Ishikawa (cell line): Measurements from ENCODE around the gene NFKB1.

Source experiments
- CEBPB ChIP-seq: IDR thresholded peaks from 2 replicates; pipeline ENCODE4 v1.6.1; 2012
- CREB1 ChIP-seq: IDR thresholded peaks from 2 replicates; pipeline ENCODE4 v1.6.1; 2012; ENCODE audit warnings: low read depth
- EGR1 ChIP-seq: IDR thresholded peaks from 2 replicates; pipeline ENCODE4 v1.6.1; 2012
- EP300 ChIP-seq: IDR thresholded peaks from 2 replicates; pipeline ENCODE4 v1.6.1; 2012; ENCODE audit warnings: borderline replicate concordance
- FOXM1 ChIP-seq: IDR thresholded peaks from 2 replicates; pipeline ENCODE4 v1.6.1; 2012; ENCODE audit warnings: low read depth, borderline replicate concordance
- NFIC ChIP-seq: IDR thresholded peaks from 2 replicates; pipeline ENCODE4 v1.6.1; 2012
- RAD21 ChIP-seq: IDR thresholded peaks from 2 replicates; pipeline ENCODE4 v1.6.1; 2012; ENCODE audit warnings: low read depth
- REST ChIP-seq: IDR thresholded peaks from 2 replicates; pipeline ENCODE4 v1.6.1; 2012; ENCODE audit warnings: low read depth, mild to moderate bottlenecking
- TAF1 ChIP-seq: IDR thresholded peaks from 2 replicates; pipeline ENCODE4 v1.6.1; 2012; ENCODE audit warnings: low read depth, mild to moderate bottlenecking
- TCF12 ChIP-seq: IDR thresholded peaks from 2 replicates; pipeline ENCODE4 v1.6.1; 2012; ENCODE audit warnings: low read depth
- TEAD4 ChIP-seq: IDR thresholded peaks from 2 replicates; pipeline ENCODE4 v1.6.1; 2012
- USF1 ChIP-seq: IDR thresholded peaks from 2 replicates; pipeline ENCODE4 v1.6.1; 2012
- YY1 ChIP-seq: IDR thresholded peaks from 2 replicates; pipeline ENCODE4 v1.6.1; 2012; ENCODE audit warnings: low read depth
- ZBTB7A ChIP-seq: IDR thresholded peaks from 2 replicates; pipeline ENCODE4 v1.6.1; 2012; ENCODE audit warnings: low read depth
- TF ChIP-seq, protein P1 (sequence below): IDR thresholded peaks from 2 replicates; pipeline ENCODE4 v1.6.1; 2012

The NFKB1 gene

DNA sequence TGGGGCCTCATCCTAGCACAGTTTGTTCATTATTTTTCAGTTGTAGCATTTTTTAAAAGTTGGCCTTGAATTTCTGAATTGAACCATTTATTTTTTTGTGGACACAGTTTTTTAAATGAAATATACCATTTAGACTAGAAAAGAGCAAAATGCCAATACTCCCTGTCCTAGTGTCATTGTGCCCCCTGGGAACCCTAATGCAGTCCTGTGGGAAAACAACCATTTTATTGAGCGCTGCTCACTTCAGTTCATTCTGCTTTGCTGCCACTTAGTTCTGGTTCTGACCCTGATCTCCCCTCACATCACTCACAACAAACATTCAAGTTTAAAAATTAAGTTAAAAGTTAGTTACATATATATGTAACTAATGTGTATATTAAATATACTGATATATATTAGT lies 5.4 kb downstream of the NFKB1 start:
- TF ChIP-seq YY1 (no peak), FOXM1 (no peak), EP300 (no peak), TEAD4 (no peak), CREB1 (no peak)

DNA sequence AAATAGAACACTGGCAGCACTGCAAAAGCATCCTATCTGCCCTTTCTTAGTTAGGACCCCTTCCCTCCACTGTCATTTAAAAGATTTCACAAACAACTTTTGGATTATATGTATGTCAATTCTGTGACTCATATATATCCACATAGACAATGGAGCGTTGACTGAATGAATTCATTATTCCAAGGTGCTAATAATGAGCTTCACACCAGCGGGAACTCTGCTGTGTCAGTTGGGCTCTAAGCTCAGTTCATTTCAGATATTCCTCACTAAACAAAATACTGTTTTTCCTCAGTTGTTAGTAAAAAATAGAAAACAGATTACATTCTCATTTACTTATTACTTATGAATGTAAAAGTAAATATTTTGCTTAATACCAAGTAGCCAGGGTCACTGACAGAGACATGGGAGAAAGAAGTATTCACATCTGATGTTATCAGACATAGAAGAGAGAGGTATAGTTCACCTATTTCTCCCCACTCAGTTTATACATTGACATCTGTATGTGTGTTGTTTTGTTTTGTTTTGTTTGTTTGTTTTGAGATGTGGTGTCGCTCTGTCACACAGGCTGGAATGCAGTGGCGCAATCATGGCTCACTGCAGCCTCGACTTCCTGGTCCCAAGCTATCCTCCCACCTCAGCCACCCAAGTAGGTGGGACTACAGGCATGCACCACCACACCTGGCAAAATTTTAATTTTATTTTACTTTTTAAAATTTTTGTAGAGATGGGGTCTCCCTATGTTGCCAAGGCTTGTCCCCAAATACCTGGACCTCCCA lies 10.9 kb downstream of the NFKB1 start:
- TF ChIP-seq CEBPB: 0 out of 2 replicates have a peak, but pooled peaks have one; percentile 35
- TF ChIP-seq, protein P1, sequence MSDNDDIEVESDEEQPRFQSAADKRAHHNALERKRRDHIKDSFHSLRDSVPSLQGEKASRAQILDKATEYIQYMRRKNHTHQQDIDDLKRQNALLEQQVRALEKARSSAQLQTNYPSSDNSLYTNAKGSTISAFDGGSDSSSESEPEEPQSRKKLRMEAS: no peak

DNA sequence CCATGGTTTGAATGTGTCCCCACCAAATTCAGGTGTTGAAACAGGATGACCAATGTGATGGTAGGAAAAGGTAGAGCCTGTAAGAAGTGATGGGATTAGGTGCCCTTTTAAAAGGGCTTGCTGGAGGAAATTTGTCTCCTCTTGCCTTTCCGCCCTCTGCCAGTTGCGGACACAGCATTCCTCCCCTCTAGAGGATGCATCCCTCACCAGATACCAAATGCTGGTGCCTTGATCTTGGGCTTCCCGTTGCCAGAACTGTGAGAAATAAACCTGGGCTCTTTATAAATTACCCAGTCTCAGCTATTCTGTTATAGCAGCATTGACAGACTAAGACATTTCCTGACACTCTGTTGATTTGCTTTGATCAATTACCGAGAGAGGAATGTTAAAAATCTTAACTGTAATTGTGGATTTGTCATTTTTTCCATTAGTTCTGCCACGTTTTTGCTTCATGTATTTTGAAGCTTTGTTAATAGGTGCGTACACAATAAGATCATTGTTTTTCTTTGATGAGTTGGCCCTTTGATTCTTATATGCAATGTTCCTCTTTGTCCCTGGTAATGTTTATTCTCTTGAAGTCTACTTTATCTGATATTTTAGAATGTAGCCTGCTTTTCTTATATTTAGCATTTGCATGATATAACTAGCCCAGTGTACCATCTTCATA lies 13.3 kb downstream of the NFKB1 start:
- TF ChIP-seq YY1 (no peak), FOXM1 (no peak), CREB1 (no peak), USF1 (no peak), TEAD4 (no peak), CEBPB (no peak), EP300 (no peak), TCF12 (no peak), ZBTB7A (no peak), RAD21 (no peak), REST (no peak), TAF1 (no peak), NFIC (no peak), EGR1 (no peak)
- TF ChIP-seq, protein P1: no peak

DNA sequence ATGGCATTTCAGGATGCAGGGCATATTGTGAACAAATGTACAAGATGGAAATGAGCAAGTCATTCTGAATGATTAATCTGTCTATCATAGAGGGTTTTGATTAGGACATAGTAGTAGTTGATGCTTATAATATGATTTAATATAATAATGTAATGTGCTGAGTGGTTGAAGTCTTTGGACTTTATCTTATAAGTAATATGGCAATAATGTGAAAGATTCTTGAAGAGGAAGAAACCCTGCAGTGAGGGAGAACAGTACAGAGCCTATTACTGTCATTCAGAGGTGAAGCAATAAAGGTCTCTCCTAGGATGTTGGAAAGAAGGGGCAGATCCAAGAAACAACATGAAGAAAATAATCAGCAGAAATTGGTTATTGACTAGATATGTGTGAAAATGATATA lies 16.6 kb downstream of the NFKB1 start:
- TF ChIP-seq YY1 (no peak), TEAD4 (no peak), CEBPB (no peak), EP300 (no peak)

GRCh38 chr4:102518703-102519131 lies 17.6 kb downstream of the NFKB1 start:
- TF ChIP-seq EP300: no peak

- TF ChIP-seq TEAD4 (no peak), NFIC (no peak), ZBTB7A (no peak), CREB1 (no peak), EP300 (no peak), YY1 (no peak), FOXM1 (no peak), TCF12 (no peak), EGR1 (no peak), RAD21 (no peak)
- TF ChIP-seq, protein P1: no peak
Observed at GRCh38 chr4:102519925-102520324, 18.8 kb downstream of the NFKB1 start.

DNA sequence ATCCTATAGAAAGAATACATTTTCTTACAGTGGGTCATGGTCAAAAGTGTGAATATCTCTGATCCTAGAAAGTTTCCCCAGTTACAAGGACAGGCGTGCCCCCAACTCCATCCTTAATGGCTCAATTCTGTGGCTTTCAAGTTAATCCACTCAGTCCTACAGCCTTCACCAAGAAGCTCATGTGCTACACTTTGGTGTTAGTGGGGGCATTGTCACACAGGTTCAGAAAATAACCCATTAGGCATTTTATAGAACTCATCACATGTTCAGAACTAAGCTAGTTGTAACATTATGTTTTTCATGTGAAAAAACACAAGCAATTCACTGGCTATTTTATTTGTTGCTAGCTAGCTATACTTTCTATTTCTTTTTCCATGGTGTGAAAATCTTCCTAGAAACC lies 20.4 kb downstream of the NFKB1 start:
- TF ChIP-seq EP300: no peak
- no peak for TF ChIP-seq USF1
- TF ChIP-seq YY1: no peak
- TF ChIP-seq, protein P1: no peak
- TF ChIP-seq TEAD4: no peak
- TF ChIP-seq TAF1: no peak
- TF ChIP-seq NFIC: no peak
- no peak for TF ChIP-seq TCF12
- TF ChIP-seq RAD21: no peak
- no peak for TF ChIP-seq FOXM1
- TF ChIP-seq CEBPB: no peak
- no peak for TF ChIP-seq ZBTB7A
- TF ChIP-seq REST: no peak
- no peak for TF ChIP-seq EGR1
- TF ChIP-seq CREB1: no peak
